ENCODE results near the gene LDLRAD4.

Gene LDLRAD4

DNA sequence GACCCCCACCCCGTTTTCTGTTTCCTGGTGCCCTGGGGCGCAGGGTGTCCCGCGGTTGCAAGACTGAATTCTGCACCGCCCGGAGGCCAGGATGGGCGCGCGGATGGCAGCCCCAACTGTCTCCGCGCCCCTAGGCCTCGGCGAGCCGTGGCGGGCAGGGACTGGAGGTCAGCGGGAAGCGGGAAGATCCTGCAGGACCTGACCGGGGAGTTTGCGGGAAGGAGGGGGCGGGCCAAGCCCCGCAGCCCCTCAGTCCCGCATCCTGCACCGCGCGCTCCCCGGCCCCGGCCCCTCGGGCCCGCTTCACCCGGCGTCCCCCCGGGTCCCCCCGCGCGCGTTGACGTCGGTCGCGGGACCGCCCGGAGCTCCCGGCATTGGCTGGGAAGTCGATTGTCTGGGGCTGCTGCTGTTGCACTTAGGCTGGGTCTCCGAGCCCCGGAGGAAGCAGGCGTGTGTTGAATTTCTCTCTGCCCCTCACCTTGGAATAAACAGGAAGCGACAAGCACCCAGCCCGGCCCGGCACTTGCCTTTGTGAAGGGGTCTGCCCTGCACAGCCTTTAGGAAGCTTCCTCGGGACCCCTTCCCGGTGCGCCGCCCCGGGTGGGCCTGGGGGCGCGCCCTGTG is at the start of gene LDLRAD4:
Gene LDLRAD4, plus strand, starts transcription at position 393 of the 624 bp plus-strand sequence.
- DNase-seq (ENCODE audit: low read depth in 2 of 2, low spot score in 1 of 2): no peak

DNA sequence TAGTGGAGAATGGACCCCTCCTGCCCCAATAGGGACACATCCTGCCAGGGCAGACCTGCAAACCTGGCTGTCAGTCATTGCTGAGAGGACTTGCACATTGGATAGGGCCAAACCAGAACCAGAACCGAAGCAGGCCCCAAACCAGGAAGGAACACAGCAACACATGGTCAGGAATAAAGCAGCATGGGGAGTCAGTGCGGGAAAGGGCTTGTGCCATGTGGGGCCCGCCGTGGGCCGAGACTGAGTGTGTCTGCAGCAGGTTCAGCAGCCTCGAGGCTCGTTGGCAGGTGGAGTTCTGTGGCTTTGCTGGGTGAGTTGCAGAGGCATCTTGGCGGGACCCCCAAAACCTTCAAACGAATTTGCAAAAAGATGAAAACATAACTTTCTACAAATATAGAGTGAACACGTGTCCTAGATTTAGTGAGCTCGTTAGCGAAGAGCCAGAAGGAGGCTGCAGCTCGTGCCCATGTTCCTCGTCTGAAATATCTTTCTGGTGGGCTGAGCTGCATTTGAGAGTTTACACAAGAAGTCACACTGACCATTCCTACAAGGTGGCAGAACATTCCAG is 44.9 kb upstream of the LDLRAD4 start:
- no peak for DNase-seq (ENCODE audit: low read depth in 2 of 2, low spot score in 1 of 2)

DNA sequence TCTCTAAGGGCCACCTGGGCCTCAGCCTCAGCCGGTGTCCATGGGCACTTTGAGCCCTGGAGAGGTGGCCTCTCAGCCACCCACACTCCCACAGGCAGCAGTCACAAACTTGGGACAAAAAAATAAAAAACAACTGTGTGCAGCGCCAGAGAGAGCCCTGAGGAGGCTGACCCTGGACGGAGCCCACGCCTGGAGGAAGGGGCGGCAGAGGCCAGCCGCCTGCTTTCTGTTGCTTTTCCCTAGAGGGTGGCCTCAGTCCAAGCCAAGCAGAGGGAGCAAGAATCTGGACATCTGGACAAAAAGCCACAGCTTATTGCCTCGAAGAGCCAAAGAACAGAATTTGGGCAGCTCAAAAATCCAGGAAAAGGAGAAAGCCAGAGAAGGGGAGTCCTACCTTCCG is 43.3 kb upstream of the LDLRAD4 start:
- no peak for DNase-seq (ENCODE audit: low read depth in 2 of 2, low spot score in 1 of 2)

DNA sequence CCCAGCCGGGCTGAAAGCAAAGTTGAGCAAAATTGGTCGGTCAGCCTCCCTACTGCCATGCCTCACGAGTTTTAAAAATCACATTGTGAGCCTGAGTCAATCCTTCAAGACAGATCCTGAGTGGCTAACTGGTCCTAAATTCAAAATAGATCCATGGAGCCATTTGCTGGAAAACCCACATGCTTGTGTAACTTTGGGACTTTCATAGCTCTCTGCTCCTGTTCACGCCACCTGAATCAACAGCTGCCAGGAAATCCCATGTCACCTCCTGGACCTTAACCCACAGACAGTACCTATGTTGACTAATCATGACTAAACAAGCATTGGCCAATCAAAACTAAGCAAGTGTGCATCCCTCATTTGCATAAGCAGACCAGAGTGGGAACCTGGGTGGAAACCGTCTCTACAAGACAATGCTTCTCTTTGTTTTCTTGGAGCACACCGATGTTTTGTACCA is 42.8 kb upstream of the LDLRAD4 start:
- no peak for DNase-seq (ENCODE audit: low read depth in 2 of 2, low spot score in 1 of 2)

DNA sequence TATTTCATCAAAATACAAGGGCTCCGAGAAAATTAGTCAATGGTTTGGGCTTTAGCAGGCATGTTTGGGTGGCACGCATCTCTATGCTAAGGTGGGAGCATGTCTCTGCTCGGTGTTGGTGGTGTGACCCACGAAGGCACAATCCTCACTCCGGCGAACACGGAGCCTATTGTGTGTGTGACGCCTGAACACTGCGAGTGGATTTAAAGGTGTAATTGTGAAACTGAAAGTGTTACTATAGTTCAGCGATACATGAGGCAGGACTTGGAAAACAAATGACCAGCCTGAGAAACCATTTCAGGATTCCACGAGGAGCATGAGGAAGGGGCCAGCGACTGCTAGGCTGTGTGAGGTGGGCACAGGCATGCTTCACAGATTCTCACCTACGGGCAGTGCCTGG is 41.7 kb upstream of the LDLRAD4 start:
- no peak for DNase-seq (ENCODE audit: low read depth in 2 of 2, low spot score in 1 of 2)

DNA sequence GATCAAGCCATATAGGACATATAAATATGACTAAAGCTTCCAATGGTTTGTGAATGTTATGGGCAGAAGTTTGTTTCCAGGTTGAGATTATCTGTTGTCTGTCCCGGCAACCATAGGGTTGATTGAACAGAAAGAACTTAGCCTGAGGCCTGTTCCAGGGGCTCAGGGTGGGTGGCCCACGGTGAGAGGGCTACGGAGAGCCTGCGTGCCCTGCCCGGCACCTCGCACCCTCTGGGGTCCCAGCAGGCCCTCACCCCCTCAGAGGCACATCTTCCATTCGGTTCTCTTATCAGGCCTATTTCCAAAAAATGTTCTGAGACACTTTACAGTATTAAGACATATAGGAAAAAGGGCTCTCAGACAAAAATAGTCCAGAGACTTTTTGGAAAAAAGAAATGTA is 40.4 kb upstream of the LDLRAD4 start:
- DNase-seq (ENCODE audit: low read depth in 2 of 2, low spot score in 1 of 2): no peak

DNA sequence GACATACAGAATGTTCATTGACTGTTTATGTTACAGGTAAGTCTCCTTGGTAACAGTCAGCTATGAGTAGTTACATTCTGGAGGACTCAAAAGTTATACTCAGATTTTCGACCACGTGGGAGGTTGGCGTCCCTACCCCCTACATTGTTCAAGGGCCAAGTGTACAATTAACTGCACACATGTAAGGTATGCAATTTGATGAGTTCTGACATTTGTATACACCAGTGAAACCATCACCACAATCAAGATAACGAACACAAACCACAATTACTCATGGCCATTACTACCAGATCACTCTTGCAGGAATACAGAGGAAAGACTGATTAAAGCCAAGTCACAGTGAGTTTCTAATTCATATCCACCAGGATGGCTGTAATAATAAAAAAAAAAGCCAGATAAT is 39.6 kb upstream of the LDLRAD4 start:
- no peak for DNase-seq (ENCODE audit: low read depth in 2 of 2, low spot score in 1 of 2)

DNA sequence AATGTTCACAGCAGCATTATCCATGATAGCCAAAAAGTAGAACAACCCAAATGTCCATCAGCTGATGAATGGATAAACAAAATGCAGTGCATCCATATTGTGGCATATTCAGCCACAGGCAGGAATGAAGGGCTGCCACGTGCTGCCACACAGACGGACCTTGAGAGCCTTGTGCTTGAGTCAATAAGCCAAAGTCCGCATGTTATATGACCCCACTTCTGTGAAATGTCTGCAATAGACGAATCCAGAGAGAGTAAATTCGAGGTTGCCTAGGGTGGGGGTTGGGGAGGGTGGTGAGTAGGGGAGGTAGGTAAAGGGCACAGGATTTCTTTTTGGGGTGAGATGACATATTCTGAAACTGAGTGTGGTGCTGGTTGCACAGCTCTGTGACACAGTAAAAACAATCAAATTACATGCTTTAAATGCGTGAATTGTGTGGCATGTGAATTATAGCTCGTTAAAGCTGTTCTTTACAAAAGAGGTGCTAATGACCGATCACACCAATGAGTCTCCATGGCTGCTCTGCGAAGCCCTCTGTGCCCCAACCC is 38.9 kb upstream of the LDLRAD4 start:
- no peak for DNase-seq (ENCODE audit: low read depth in 2 of 2, low spot score in 1 of 2)

DNA sequence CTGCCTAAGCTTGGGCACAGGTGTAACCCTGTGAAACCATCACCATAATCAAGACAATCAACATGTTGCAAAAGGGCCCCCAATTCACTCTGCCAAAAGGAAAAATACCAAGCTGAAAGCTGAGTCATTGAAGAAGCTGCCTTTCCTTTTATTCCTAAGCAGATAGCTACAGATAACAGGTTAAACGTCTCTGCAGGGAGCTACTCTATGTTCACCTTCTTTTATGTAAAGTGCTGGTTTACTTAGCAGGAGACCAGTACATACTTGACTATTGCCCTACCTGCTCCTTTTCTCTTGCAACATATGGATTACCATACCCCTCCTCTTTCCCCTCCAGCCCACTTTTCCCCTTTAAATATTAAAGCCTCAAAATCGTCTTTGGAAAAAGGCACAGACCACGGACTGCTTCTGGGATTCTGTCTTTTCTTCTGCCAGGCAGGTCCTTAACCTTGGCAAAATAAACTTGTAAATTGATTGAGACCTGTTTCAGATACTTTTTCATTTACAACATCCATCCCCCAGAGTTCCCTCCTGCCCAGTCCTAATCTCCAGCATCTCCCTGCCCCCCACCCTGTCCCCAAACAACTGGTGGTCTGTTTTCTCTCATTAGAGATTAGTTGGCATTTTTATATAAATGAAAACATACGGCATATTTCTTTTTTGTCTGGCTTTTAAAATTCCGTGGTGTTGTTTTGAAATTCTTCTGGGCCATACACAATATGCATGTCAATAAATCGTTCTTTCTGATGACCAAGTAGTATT is 37.8 kb upstream of the LDLRAD4 start:
- no peak for DNase-seq (ENCODE audit: low read depth in 2 of 2, low spot score in 1 of 2)

DNA sequence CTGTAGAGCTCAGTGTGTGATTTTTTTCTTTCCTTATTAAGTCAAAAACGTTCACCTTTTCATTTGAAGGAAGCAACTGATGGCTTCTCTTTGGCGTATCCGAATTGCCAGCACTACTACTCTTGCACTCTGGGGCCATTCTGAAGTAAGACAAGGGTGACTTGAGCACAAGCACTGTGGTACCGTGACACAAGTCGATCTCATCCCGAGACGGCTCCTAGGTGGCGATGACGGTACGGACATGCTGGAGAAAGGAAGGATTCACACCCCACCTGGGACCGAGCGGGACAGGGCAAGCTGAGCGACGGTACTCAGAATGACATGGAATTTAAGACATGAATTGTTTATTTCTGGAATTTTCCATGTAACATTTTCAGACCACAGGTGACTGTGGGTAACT is 36.8 kb upstream of the LDLRAD4 start:
- DNase-seq (ENCODE audit: low read depth in 2 of 2, low spot score in 1 of 2): no peak

DNA sequence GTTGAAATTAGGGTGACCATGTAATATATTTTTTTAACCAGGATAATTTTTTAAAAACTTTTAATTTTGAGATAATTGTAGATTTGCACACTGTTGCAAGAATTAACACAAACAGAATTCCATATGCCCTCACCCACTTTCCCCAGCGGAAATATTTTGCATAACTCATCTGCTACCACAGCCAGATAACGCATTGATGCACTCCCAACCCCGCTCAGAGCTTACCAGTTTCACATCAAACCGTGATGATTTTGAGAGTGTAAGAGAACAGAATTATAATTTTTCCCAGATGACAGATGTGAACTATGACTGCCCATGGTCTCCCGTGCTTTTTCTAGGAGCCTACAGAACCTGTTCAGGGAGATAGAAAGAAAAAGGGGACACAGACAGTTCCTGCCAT is 35.2 kb upstream of the LDLRAD4 start:
- no peak for DNase-seq (ENCODE audit: low read depth in 2 of 2, low spot score in 1 of 2)

DNA sequence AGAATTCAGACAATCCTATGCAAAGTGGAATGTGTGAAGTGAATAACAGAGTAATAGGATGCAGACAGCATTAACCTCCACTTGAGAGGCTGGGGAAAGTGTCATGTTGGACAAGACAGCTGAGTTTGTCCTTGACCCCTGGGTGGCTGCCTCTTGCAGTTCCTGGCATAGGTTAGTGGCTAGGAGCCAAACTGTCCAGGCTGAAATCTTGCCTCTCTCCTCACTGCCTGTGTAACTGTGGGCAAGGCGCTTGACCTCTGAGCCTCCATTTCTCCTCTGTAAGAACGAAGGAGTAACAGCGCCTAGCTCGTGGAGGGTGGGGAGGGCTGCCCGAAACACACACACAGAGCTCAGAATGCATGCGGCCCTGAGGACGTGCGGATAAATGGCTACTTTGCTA is 34.8 kb upstream of the LDLRAD4 start:
- no peak for DNase-seq (ENCODE audit: low read depth in 2 of 2, low spot score in 1 of 2)

DNA sequence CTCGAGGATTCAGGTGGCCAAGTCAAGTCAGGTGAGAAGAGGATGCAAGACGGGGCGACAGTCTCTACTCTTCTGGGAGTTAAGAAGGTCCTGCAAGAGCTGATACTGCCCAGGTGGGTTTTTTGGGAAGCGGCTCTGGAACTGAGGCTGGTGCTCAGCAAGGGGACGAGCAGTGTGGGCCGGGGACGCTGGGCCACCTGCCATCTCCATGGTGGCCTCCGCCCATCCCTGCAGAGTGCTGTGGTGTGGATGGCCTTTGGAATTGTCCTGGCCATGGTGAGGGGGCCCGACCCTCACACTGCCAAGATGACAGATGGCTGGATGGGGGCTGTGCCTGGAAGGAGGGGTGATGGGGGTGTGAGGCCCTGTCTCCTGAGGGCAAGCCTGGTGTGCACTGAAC is 34.2 kb upstream of the LDLRAD4 start:
- no peak for DNase-seq (ENCODE audit: low read depth in 2 of 2, low spot score in 1 of 2)

DNA sequence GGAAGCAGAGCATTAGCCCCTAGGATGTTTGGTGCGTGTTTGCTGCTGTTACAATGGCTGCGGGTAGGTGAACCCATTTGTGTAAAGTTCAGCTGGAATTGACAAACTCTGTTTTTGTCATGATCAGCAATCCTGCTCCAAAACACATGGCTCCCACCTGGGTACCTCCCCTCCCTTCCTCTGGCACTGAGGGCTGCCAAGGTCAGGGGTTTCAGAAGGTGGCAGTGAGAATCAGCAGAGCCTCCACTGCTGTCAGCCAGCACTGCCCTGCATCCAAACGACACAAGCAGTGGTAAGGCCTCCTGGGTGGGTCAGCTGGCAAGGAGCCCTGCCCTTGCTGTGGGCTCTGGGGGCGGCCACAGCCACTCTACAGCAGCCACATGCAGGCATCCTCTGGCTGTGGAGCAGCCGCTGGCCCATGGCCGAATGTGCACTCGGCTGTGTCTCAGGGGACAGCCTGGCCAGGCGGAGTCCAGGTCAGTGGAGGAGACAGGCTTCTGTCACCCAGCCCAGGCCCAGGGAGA is 32.8 kb upstream of the LDLRAD4 start:
- no peak for DNase-seq (ENCODE audit: low read depth in 2 of 2, low spot score in 1 of 2)

DNA sequence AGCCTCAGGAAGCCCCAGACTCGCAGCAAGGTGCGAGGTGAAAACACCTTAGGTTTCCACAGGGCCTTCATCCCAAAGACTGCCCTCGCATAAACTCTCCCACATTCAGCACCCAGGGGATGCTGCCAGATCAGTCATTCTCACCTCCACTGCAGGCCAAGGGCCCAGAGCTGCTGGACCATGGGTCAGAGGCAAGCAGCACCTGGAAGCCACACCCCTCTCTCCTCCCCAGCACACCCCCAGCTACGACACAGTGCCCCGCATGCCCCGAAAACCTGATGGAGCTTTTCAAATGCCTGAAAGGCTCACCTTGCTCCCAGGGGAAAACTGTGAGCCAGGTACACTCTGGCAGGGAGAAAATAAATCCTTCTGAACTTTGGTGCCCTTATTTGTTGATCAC is 31.9 kb upstream of the LDLRAD4 start:
- no peak for DNase-seq (ENCODE audit: low read depth in 2 of 2, low spot score in 1 of 2)

DNA sequence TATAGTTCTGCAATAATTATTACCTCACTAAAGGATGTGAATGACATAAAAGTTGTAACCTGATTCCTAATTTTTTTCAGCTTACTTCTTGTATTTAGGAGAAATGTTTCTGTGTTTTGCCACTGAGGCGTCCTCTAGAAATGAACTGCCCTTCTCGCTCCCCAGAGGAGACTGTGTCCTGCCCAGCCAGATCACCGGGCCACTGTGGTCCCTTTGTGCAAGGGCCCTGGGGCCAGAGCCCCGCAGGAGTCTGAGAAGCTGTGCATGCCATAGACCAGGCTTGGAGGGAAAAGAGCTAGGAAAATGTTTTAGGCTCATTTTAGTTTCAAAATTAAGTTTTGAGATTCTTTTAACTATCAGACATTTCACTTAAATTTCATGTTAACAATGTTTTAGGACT is 31.1 kb upstream of the LDLRAD4 start:
- no peak for DNase-seq (ENCODE audit: low read depth in 2 of 2, low spot score in 1 of 2)

DNA sequence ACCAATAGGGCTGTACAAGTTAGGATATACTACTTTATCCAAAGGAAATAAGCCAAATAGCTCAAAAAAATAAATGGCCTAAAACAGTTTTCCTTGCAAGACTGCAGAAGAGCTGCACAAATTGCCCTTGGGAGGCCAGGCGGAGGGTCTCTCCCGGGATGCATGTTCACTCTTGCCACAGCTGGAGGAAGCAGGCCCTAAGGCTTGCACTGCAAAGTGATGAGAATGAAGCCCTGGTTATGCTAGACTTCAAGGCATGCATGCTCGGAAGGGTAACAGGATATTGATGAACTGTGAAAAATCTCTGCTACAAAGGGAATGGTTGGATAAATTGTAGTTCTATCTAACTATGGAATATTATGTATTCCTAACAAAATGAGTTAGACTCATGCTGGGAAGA is 27.5 kb upstream of the LDLRAD4 start:
- no peak for DNase-seq (ENCODE audit: low read depth in 2 of 2, low spot score in 1 of 2)

DNA sequence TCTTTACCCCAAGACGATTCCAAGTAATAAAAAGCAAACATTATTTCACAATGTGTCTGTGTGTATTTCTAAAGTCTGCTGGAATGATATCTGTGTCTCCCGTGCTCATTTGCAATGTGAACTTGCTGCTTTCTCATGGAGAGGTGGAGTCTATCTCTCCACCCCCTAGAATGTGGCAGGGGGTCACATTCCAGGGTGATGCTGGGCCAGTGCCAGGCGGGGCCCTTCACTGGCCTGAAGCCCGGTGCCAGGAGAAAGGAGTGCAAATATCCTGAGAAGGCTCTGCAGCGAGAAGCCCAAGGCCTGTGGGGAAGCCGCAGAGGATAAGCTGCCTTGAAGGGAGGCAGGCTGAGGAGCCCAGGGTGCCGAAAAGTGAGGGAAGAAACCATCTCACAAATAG is 26.8 kb upstream of the LDLRAD4 start:
- no peak for DNase-seq (ENCODE audit: low read depth in 2 of 2, low spot score in 1 of 2)

DNA sequence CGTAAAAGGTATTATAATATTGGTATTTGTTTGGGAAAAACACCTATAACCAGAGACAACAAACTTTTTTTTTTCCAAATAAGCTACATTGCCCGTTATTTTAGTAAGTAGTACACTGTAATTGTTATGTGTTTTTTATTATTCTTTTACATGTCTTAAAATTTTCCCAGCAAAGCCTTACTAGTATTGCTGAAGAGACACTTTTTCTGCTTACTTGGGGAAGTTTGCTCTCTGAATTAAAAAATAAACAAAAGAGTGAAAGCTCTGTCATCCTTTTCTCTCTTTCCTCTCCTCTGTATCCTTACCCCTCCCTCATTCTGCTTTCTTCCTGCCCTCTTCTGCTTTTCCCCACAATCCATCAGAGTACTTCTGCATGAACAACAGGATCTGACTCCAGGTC is 25.6 kb upstream of the LDLRAD4 start:
- DNase-seq (ENCODE audit: low read depth in 2 of 2, low spot score in 1 of 2): no peak

DNA sequence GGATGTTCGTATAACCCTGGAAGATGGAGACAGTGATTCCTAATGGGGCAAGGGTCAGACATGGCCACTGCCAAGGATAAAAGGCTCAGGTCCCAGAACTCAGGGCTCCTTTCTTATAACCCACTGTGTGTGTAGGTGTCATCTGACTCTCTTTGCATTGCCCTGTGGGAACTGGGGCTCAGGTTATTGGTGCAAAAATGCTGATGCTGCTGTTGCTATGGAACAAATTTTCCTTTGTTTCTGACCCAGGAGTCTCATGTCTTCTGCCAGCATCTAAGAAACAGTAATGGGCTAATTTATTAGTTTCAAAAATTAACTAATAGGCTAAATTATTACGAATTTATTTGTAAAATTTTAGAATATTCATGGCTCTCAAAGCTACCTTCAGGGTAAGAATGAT is 24.3 kb upstream of the LDLRAD4 start:
- no peak for DNase-seq (ENCODE audit: low read depth in 2 of 2, low spot score in 1 of 2)

DNA sequence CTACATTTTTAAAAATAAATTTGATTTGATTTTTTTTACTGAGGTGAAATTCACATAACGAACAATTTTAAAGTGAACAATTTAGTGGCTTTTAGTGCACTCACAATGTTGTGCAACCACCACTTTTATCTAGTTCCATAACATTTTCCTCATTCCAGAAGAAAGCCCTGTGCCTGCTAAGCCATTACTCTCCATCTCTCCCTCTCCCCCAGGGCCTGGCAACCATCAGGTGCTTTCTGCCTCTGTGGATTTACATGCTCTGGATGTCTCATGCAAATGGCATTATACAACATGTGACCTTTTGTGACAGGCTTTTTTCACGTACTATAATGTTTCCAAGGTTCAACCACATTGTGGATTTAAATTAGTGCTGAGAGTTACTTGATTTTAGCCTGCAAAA is 19.9 kb upstream of the LDLRAD4 start:
- DNase-seq (ENCODE audit: low read depth in 2 of 2, low spot score in 1 of 2): no peak

DNA sequence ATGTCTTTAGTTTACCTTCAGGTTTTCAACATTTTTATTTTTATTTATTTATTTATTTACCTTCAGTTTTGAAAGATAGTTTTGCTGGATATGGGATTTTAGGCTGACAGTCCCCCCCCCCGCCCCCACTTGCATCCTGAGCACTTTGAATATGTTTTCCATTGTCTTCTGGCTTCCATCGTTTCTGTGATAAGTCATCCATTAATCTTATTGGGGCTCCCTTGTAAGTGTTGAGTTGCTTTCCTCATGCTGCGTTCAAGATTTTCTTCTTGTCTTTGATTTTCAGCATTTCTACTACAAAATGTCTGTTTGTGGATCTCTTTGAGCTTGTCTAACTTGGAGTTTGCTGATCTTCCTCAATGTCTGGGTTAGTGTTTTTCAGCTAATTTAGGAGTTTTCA is 19.4 kb upstream of the LDLRAD4 start:
- no peak for DNase-seq (ENCODE audit: low read depth in 2 of 2, low spot score in 1 of 2)

Measured in stimulated activated CD8-positive, alpha-beta memory T cell treated with anti-CD3 and anti-CD28 coated beads, Interleukin-4, amount 100 ng/mL, for 4 hours (primary cell).